ENCODE measurements around the gene CARM1. TPM values are rescaled to one million over a fixed set of nuclear protein-coding genes. Genes with fewer than 3 reads are reported as not detected.

CARM1 gene
- polyA plus RNA-seq, 1 experiment, result 33.7 TPM

DNA sequence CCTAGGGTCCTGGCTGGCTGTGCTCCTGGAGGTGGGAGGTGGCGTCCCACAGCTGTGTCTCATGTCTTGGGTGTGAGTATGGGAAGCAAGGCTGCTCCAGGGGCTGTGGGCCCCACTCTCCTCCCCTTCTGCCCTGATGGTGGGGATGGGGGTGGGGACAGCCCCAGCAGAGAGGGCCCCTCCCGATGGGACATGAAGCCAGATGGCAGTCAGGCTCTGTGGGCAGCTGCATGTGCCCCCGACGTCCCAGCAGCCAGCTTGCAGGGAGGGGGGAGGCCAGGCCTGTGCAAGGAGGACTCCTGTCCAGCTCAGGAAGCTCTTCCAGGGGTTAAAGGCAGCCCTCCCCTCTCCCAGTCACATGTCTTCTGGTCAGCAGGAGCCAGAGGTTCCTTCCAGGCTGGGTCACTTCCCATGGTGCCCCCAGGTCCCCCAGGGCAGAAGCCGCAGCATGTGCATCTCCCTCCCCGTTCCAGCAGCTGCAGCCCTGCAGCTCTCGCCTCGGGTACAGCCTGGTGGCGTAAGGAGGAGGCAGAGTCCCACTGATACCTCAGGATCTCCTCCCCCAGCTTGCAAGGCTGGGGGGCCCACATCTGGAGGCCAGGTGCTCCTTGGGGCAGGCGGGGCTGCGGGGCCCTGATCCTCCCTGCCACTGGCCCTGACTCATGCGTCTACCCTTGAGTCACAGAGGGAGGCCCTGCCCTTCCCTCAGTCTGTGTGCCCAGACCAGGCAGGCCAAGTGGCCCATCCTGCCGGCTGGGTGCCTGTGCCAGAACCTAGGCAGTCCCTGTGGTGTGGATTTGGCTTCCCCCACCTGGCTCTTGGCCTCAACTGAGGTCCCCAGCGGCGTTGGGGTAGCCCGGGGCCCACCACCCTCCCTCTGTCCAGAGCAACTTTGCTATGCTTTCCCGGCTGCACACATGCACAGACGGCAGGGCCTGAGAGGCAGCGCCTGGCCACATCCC lies 44.1 kb downstream of the CARM1 start:
- ChIA-PET POLR2A (no interaction called here), CTCF (interaction anchor here (0.6 to 5.7 kb wide), 12 partner anchors 10 to 146 kb away, joined by 3 to 37 read pairs (median 4); partner anchors contain the start of gene CARM1)
- Histone ChIP-seq H3K27me3 (ENCODE audit: control insufficient read depth, insufficient read depth, low read length) (no peaks in the 10 kb centered on the region), H3K36me3 (ENCODE audit: control insufficient read depth, insufficient read depth, low read length) (peaks cover 36% of the 10 kb centered on the region), H3K4me3 (ENCODE audit: low read depth, low read length) (no peak overlapping the region)
- TF ChIP-seq, protein P1, sequence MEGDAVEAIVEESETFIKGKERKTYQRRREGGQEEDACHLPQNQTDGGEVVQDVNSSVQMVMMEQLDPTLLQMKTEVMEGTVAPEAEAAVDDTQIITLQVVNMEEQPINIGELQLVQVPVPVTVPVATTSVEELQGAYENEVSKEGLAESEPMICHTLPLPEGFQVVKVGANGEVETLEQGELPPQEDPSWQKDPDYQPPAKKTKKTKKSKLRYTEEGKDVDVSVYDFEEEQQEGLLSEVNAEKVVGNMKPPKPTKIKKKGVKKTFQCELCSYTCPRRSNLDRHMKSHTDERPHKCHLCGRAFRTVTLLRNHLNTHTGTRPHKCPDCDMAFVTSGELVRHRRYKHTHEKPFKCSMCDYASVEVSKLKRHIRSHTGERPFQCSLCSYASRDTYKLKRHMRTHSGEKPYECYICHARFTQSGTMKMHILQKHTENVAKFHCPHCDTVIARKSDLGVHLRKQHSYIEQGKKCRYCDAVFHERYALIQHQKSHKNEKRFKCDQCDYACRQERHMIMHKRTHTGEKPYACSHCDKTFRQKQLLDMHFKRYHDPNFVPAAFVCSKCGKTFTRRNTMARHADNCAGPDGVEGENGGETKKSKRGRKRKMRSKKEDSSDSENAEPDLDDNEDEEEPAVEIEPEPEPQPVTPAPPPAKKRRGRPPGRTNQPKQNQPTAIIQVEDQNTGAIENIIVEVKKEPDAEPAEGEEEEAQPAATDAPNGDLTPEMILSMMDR (IDR thresholded peaks at IDR 0.05; ENCODE audit: insufficient read depth, low read depth, low read length), result peak; percentile 72
- peak; percentile 78 for DNase-seq (ENCODE audit: low read depth)

DNA sequence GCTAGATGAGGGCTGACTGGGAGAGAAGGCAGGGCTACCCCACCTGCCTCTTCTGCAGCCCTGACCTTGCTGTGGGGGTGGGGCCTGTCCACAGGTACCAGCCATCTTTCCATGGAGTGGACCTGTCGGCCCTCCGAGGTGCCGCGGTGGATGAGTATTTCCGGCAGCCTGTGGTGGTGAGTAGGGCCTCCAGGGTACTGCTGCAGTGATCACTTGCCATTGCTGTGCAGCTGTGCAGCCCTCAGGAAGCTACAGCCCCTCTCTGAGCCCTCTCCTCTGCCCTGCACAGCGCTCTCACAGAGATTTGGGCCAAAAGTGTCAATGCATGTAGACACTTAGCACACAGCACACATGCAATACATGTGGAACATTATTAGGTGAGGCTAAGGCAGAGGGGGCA lies 45.2 kb downstream of the CARM1 start:
- POLR2A ChIA-PET, result no interaction called here
- Histone ChIP-seq H3K4me3 (ENCODE audit: low read depth, low read length) (no peak overlapping the region), H3K27me3 (ENCODE audit: control insufficient read depth, insufficient read depth, low read length) (no peaks in the 10 kb centered on the region), H3K36me3 (ENCODE audit: control insufficient read depth, insufficient read depth, low read length) (peaks cover 40% of the 10 kb centered on the region)
- DNase-seq (ENCODE audit: low read depth), result no peak
- TF ChIP-seq, protein P1 (IDR thresholded peaks at IDR 0.05; ENCODE audit: insufficient read depth, low read depth, low read length), result no peak
- CTCF ChIA-PET, result interaction anchor here (1.2 to 5.7 kb wide), 7 partner anchors 8 to 147 kb away, joined by 3 to 37 read pairs (median 6); partner anchors contain the start of gene CARM1

DNA sequence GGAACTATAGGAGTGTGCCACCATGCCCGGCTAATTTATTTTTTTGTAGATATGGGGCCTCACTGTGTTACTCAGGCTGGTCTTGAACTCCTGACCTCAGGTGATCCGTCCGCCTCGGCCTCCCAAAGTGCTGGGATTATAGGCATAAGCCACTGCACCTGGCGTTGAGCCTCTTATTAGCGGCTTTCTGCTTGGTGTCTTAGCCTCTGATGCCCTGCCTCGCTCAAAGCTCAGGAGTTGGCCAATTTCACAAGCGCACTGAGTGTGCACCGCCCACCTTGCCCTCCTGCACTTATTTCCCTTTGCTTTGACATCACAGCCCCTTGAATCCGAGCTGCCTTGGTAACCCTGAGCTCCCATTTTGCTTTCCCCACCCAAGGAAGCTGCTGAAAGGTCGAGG lies 47.0 kb downstream of the CARM1 start:
- ChIA-PET CTCF (interaction anchor here (1.7 to 5.7 kb wide), 4 partner anchors 24 to 54 kb away, joined by 5 to 37 read pairs (median 6); partner anchors contain the start of gene CARM1), POLR2A (no interaction called here)
- H3K4me3 ChIP-seq (ENCODE audit: low read depth, low read length), result no peak overlapping the region
- TF ChIP-seq, protein P1 (IDR thresholded peaks at IDR 0.05; ENCODE audit: insufficient read depth, low read depth, low read length), result no peak
- peaks cover 39% of the 10 kb centered on the region for H3K36me3 ChIP-seq (ENCODE audit: control insufficient read depth, insufficient read depth, low read length)
- DNase-seq (ENCODE audit: low read depth), result no peak
- no peaks in the 10 kb centered on the region for H3K27me3 ChIP-seq (ENCODE audit: control insufficient read depth, insufficient read depth, low read length)

DNA sequence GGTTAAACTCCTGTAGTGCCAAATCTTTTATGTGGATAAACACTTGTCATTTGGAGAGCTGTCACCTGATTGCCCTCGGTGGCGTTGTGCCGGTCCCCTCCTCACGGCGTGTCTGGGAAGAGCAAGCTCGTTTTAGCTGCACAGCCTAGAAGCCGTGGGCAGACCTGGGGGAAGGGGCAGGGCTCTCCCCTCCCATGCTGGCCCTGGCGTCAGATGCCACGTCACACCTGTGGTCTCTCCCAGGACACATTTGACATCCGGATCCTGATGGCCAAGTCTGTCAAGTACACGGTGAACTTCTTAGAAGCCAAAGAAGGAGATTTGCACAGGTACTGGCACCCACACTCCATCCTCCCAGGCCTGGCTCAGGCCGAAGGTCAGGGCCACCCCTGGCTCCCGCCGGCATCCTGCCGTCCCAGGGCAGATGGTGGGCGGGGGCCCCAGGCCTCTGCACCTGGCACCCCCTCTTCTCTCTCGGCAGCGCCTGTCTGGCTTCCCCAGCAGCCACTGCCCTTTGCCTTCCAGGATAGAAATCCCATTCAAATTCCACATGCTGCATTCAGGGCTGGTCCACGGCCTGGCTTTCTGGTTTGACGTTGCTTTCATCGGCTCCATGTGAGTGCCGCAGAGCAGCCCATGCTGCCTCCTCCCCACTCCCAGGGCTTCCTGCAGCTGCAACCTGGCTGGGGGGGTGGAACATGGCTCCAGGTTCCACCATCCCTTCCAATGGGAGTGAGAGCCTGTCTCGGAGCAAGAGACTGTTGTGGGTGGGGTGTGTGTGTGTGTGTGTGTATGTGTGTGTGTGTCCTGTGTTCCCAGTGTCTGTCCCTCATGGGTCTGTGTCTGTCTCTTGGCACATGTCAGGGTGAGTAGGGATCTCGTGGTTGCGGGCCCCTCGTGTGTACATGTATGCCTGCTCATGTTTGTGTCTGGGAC lies 48.3 kb downstream of the CARM1 start:
- Histone ChIP-seq H3K27me3 (ENCODE audit: control insufficient read depth, insufficient read depth, low read length) (no peaks in the 10 kb centered on the region), H3K4me3 (ENCODE audit: low read depth, low read length) (no peak overlapping the region), H3K36me3 (ENCODE audit: control insufficient read depth, insufficient read depth, low read length) (peaks cover 39% of the 10 kb centered on the region)
- ChIA-PET CTCF (interaction anchor here (1.2 to 2.6 kb wide), 4 partner anchors 23 to 64 kb away, joined by 4 to 6 read pairs (median 5); no protein-coding TSS in a partner anchor), POLR2A (no interaction called here)
- TF ChIP-seq, protein P1 (IDR thresholded peaks at IDR 0.05; ENCODE audit: insufficient read depth, low read depth, low read length), result no peak
- no peak for DNase-seq (ENCODE audit: low read depth)
